ENCODE results near the gene CCDC146.
"Not testable (repeated sequence)": the region's sequence is repeated elsewhere in the genome, so short reads cannot be mapped to it uniquely, and the experiment has no call there.

DNA sequence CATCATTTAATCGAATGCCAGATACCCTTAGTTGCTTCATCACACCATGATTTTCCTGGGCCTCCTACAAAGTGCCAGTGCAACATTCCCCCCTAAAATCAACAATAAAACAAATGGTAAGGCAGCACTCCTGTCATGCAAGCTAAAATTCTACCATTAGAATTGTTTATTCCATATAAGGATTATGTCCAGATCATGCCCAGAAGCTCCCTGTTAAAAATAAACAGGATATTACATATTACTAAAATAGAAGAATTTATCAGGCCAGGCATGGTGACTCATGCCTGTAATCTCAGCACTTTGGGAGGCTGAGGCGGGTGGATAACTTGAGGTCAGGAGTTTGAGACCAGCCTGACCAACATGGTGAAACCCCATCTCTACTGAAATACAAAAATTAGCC, 153.2 kb downstream of the CCDC146 start:
- TF ChIP-seq POLR2A (IDR thresholded peaks at IDR 0.05; ENCODE audit: low read depth, low read length); POLR2AphosphoS5 (IDR thresholded peaks at IDR 0.05; ENCODE audit: low read depth, low read length); POU2F2 (IDR thresholded peaks at IDR 0.05; ENCODE audit: low read depth, low read length); PAX5 (IDR thresholded peaks at IDR 0.05; ENCODE audit: insufficient read depth, low read length, severe bottlenecking); TAF1 (IDR thresholded peaks at IDR 0.05; ENCODE audit: low read depth, low read length); SPI1 (IDR thresholded peaks at IDR 0.05; ENCODE audit: low read depth, low read length): not testable (repeated sequence)
